ENCODE measurements around the gene PYGB. TPM values are rescaled to one million over a fixed set of nuclear protein-coding genes. Genes with fewer than 3 reads are reported as not detected.

The PYGB gene
- total and polyA plus RNA-seq, 2 donors (not counting 1 experiment from before 2014, with no cell fraction given), result 22.5 to 30.6 TPM

- intact Hi-C loops (cut with micrococcal nuclease), result loop anchor here (5.0 to 10.0 kb wide), 2 partner anchors 311 to 384 kb away; partner anchors contain the start of genes NANP and ZNF337
- TF ChIP-seq EZH2 (IDR thresholded peaks at IDR 0.05; ENCODE audit: borderline replicate concordance, insufficient read depth, low read depth, low read length, poor library complexity, severe bottlenecking), result no peak
Measured at GRCh38 chr20:25313593-25313992, 65.7 kb downstream of the PYGB start.

GRCh38 chr20:25314497-25315417, 66.9 kb downstream of the PYGB start:
- no peak for TF ChIP-seq EZH2 (IDR thresholded peaks at IDR 0.05; ENCODE audit: borderline replicate concordance, insufficient read depth, low read depth, low read length, poor library complexity, severe bottlenecking)
- no peak for TF ChIP-seq CTCF (IDR thresholded peaks at IDR 0.05)
- Histone ChIP-seq H3K27me3 (replicated peaks in 1 of 4; ENCODE audit: control extremely low read depth in 1 of 4, control insufficient read depth in 3 of 4, insufficient read depth in 4 of 4, low read length in 3 of 4) (no peaks in the 10 kb centered on the region), H3K4me2 (replicated peaks; ENCODE audit: low read depth, low read length, poor library complexity, severe bottlenecking) (no peak overlapping the region), H3K79me2 (ENCODE audit: control insufficient read depth, insufficient read depth, low read length) (no peaks in the 10 kb centered on the region), H3K4me3 (ENCODE audit: control extremely low read depth in 1 of 5, extremely low read depth in 1 of 5, insufficient read depth in 1 of 5, low read depth in 2 of 5, low read length in 4 of 5) (no peak overlapping the region), H3K9me3 (ENCODE audit: control extremely low read depth in 1 of 3, control insufficient read depth in 2 of 3, insufficient read depth in 1 of 3, low read length in 2 of 3) (peaks cover 0 to 2% (median 0%) of the 10 kb centered on the region in 3 donors), H3K9ac (ENCODE audit: low read length) (no peak overlapping the region), H3K4me1 (ENCODE audit: control insufficient read depth in 2 of 2, insufficient read depth in 2 of 2, low read length in 2 of 2) (peaks cover 27 to 44% of the 10 kb centered on the region in 2 donors), H3K27ac (ENCODE audit: low read length in 2 of 2) (no peak overlapping the region), H2AFZ (ENCODE audit: insufficient read depth, low read depth, low read length, poor library complexity, severe bottlenecking) (no peak overlapping the region), H4K20me1 (ENCODE audit: control insufficient read depth, insufficient read depth, low read length, poor library complexity, severe bottlenecking) (no peaks in the 10 kb centered on the region), H3K36me3 (replicated peaks in 1 of 2; ENCODE audit: control extremely low read depth in 1 of 2, control insufficient read depth in 1 of 2, extremely low read depth in 1 of 2, insufficient read depth in 2 of 2, low read length in 1 of 2) (peaks cover 0 to under 1% of the 10 kb centered on the region in 2 experiments)
- ATAC-seq (ENCODE audit: low read depth) (no peak), DNase-seq (no peak)
- no peaks in the 10 kb centered on the region for H3K9me3 Mint-ChIP-seq (ENCODE audit: insufficient read depth)
- no peak overlapping the region for H3K4me3 Mint-ChIP-seq
- peaks cover 44% of the 10 kb centered on the region for H3K4me1 Mint-ChIP-seq
- no peak overlapping the region for H3K27ac Mint-ChIP-seq
- ChIA-PET CTCF (interaction anchor here (0.6 to 2.0 kb wide), 5 partner anchors 11 to 85 kb away, joined by 3 to 9 read pairs (median 4); no protein-coding TSS in a partner anchor), POLR2A (interaction anchor here (0.7 kb wide), 1 partner anchor 28 kb away, joined by 3 read pairs; no protein-coding TSS in a partner anchor)
- intact Hi-C loops (cut with micrococcal nuclease), result loop anchor here (5.0 to 10.0 kb wide), 2 partner anchors 310 to 383 kb away; partner anchors contain the start of genes NANP and ZNF337
- 98% methylated on average over 16 of the region's 17 CpGs for WGBS (ENCODE audit: insufficient coverage)
- no peaks in the 10 kb centered on the region for H3K27me3 Mint-ChIP-seq

More at GRCh38 chr20:25313593-25313992, 65.7 kb downstream of the PYGB start:
- Histone ChIP-seq H2AFZ (ENCODE audit: insufficient read depth, low read depth, low read length, poor library complexity, severe bottlenecking) (no peak overlapping the region), H3K4me1 (ENCODE audit: control insufficient read depth in 2 of 2, insufficient read depth in 2 of 2, low read length in 2 of 2) (peaks cover 17 to 33% of the 10 kb centered on the region in 2 donors), H3K9ac (ENCODE audit: low read length) (no peak overlapping the region), H3K79me2 (ENCODE audit: control insufficient read depth, insufficient read depth, low read length) (no peaks in the 10 kb centered on the region), H3K9me3 (ENCODE audit: control extremely low read depth in 1 of 3, control insufficient read depth in 2 of 3, insufficient read depth in 1 of 3, low read length in 2 of 3) (peaks cover 0 to 2% (median 0%) of the 10 kb centered on the region in 3 donors), H3K36me3 (replicated peaks in 1 of 2; ENCODE audit: control extremely low read depth in 1 of 2, control insufficient read depth in 1 of 2, extremely low read depth in 1 of 2, insufficient read depth in 2 of 2, low read length in 1 of 2) (no peaks in the 10 kb centered on the region), H3K27ac (ENCODE audit: low read length in 2 of 2) (no peak overlapping the region), H3K4me2 (replicated peaks; ENCODE audit: low read depth, low read length, poor library complexity, severe bottlenecking) (no peak overlapping the region), H4K20me1 (ENCODE audit: control insufficient read depth, insufficient read depth, low read length, poor library complexity, severe bottlenecking) (no peaks in the 10 kb centered on the region), H3K27me3 (replicated peaks in 1 of 4; ENCODE audit: control extremely low read depth in 1 of 4, control insufficient read depth in 3 of 4, insufficient read depth in 4 of 4, low read length in 3 of 4) (no peaks in the 10 kb centered on the region), H3K4me3 (ENCODE audit: control extremely low read depth in 1 of 5, extremely low read depth in 1 of 5, insufficient read depth in 1 of 5, low read depth in 2 of 5, low read length in 4 of 5) (no peak overlapping the region)
- no peak for DNase-seq
- Mint-ChIP-seq H3K27me3 (no peaks in the 10 kb centered on the region), H3K4me1 (peaks cover 38% of the 10 kb centered on the region), H3K27ac (no peak overlapping the region), H3K4me3 (no peak overlapping the region), H3K9me3 (ENCODE audit: insufficient read depth) (no peaks in the 10 kb centered on the region)
- ChIA-PET POLR2A (no interaction called here), CTCF (interaction anchor here (1.1 kb wide), 1 partner anchor 12 kb away, joined by 4 read pairs; no protein-coding TSS in a partner anchor)
- no peak for ATAC-seq (ENCODE audit: low read depth)
- WGBS (ENCODE audit: insufficient coverage), result no CpG with 5 or more reads among the region's 2 CpGs

Data from B cell (primary cell).